ENCODE data around the gene CCDC127. TPM values are rescaled to one million over a fixed set of nuclear protein-coding genes. Genes with fewer than 3 reads are reported as not detected.

Gene CCDC127
- total and polyA plus RNA-seq, 2 of the 13 experiments (the other 11 are each of a cell fraction or from before 2014, with no cell fraction given), result 2.9 to 4.3 TPM

DNA sequence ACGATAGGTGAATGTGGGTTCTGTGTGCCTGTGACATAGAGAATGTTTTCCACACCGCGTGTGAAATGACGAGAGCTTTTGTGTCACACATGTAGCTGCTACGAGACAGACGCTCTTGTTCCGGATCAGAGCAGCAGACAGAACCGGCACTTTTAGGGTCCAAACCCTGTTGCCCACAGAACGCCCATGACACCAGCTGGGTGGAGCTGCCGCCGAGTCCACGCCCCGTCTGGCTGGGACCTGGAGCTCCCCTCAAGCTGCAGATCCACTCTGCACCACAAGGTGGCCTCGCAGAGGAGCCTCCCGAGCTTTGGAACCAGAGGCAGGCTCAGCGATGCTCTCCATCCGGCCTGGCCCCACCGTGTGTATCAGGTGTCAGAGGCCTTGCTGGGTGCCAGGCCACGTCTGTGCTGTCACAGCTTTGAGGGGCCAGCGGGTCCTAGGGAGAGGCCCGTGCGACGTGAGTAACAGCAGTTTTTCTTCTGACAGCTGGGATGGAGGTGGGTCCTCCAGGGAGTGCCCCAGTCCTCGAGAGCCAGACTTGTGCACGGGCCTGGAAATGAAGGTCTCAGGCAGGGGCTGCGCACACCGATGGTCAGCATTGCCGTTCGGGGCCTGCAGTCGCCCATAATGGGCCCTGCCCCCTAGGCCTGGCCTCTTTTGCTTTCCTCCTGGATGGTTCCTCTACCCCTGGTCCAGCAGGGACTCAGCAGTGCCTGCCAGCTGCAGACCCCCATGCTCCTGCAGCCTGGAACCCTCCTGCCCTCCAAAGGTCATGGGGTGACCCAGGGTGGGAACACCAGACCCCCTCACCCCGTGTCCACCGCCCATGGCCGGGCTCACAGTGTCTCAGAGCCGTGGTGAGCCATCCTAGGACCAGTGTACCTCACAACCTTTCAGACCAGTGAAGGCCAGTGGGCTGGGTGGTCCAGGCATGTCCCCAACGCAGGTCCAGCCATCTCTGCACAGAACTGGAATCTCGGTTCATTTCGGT lies 29.2 kb downstream of the CCDC127 start (continued):
- TF ChIP-seq, protein P1, sequence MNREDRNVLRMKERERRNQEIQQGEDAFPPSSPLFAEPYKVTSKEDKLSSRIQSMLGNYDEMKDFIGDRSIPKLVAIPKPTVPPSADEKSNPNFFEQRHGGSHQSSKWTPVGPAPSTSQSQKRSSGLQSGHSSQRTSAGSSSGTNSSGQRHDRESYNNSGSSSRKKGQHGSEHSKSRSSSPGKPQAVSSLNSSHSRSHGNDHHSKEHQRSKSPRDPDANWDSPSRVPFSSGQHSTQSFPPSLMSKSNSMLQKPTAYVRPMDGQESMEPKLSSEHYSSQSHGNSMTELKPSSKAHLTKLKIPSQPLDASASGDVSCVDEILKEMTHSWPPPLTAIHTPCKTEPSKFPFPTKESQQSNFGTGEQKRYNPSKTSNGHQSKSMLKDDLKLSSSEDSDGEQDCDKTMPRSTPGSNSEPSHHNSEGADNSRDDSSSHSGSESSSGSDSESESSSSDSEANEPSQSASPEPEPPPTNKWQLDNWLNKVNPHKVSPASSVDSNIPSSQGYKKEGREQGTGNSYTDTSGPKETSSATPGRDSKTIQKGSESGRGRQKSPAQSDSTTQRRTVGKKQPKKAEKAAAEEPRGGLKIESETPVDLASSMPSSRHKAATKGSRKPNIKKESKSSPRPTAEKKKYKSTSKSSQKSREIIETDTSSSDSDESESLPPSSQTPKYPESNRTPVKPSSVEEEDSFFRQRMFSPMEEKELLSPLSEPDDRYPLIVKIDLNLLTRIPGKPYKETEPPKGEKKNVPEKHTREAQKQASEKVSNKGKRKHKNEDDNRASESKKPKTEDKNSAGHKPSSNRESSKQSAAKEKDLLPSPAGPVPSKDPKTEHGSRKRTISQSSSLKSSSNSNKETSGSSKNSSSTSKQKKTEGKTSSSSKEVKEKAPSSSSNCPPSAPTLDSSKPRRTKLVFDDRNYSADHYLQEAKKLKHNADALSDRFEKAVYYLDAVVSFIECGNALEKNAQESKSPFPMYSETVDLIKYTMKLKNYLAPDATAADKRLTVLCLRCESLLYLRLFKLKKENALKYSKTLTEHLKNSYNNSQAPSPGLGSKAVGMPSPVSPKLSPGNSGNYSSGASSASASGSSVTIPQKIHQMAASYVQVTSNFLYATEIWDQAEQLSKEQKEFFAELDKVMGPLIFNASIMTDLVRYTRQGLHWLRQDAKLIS (CRISPR knock-in tag; IDR thresholded peaks at IDR 0.05), result no peak
- TF ChIP-seq ZNF652 (CRISPR knock-in tag; IDR thresholded peaks at IDR 0.05; ENCODE audit: borderline replicate concordance, low read depth) (peak; percentile 10; the same call in 1 of the 2 replicates), HHEX (CRISPR knock-in tag; IDR thresholded peaks at IDR 0.05) (no peak), SNAPC5 (CRISPR knock-in tag; IDR thresholded peaks at IDR 0.05; ENCODE audit: borderline replicate concordance) (no peak), PAWR (CRISPR knock-in tag; IDR thresholded peaks at IDR 0.05; ENCODE audit: borderline replicate concordance) (no peak), ZNF639 (CRISPR knock-in tag; conservative IDR thresholded peaks at IDR 0.05) (no peak), ZKSCAN1 (IDR thresholded peaks at IDR 0.05; ENCODE audit: low read length) (no peak), ZNF609 (CRISPR knock-in tag; IDR thresholded peaks at IDR 0.05; ENCODE audit: borderline replicate concordance) (no peak), ZNF3 (CRISPR knock-in tag; IDR thresholded peaks at IDR 0.05) (no peak), ZNF720 (CRISPR knock-in tag; IDR thresholded peaks at IDR 0.05) (no peak), ZNF121 (CRISPR knock-in tag; IDR thresholded peaks at IDR 0.05) (no peak), KDM5A (IDR thresholded peaks at IDR 0.05; ENCODE audit: borderline replicate concordance, low read length) (no peak), ATAD3A (CRISPR knock-in tag; IDR thresholded peaks at IDR 0.05) (no peak), STAG1 (CRISPR knock-in tag; IDR thresholded peaks at IDR 0.05) (peak; percentile 70), IRX3 (CRISPR knock-in tag; IDR thresholded peaks at IDR 0.05; ENCODE audit: borderline replicate concordance, low read depth) (no peak)
- TF ChIP-seq, protein P2, sequence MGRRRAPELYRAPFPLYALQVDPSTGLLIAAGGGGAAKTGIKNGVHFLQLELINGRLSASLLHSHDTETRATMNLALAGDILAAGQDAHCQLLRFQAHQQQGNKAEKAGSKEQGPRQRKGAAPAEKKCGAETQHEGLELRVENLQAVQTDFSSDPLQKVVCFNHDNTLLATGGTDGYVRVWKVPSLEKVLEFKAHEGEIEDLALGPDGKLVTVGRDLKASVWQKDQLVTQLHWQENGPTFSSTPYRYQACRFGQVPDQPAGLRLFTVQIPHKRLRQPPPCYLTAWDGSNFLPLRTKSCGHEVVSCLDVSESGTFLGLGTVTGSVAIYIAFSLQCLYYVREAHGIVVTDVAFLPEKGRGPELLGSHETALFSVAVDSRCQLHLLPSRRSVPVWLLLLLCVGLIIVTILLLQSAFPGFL (CRISPR knock-in tag; IDR thresholded peaks at IDR 0.05), result no peak
- TF ChIP-seq, protein P3, sequence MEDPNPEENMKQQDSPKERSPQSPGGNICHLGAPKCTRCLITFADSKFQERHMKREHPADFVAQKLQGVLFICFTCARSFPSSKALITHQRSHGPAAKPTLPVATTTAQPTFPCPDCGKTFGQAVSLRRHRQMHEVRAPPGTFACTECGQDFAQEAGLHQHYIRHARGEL (CRISPR knock-in tag; IDR thresholded peaks at IDR 0.05), result no peak

All from HepG2 (cell line).